Esophagus muscularis mucosa (tissue), 3 donors: ENCODE results near the gene NINJ2.

Experiments
- POLR2A ChIP-seq: fragments of 450-650 bp; IDR thresholded peaks from one replicate; pipeline ENCODE4 v1.6.1; 2017; ENCODE audit warnings: antibody characterized with exemption, moderate library complexity, mild to moderate bottlenecking, low read depth
- POLR2AphosphoS5 ChIP-seq, 2 donors: sonication (generic); formaldehyde crosslinking; IDR thresholded peaks; one replicate each; pipeline ENCODE4 v1.6.1; 2017; ENCODE audit warnings: antibody characterized with exemption in 2 of 2
- TF ChIP-seq, protein P1 (sequence below), 3 experiments: fragments of 200-600 bp in 2 of 3; fragments of 450-650 bp in 1 of 3; sonication (generic) in 2 of 3; IDR thresholded peaks; one replicate each; pipeline ENCODE4 v1.5.1; 2017 to 2019; ENCODE audit warnings: antibody characterized with exemption in 3 of 3, mild to moderate bottlenecking in 2 of 3, moderate library complexity in 1 of 3

DNA sequence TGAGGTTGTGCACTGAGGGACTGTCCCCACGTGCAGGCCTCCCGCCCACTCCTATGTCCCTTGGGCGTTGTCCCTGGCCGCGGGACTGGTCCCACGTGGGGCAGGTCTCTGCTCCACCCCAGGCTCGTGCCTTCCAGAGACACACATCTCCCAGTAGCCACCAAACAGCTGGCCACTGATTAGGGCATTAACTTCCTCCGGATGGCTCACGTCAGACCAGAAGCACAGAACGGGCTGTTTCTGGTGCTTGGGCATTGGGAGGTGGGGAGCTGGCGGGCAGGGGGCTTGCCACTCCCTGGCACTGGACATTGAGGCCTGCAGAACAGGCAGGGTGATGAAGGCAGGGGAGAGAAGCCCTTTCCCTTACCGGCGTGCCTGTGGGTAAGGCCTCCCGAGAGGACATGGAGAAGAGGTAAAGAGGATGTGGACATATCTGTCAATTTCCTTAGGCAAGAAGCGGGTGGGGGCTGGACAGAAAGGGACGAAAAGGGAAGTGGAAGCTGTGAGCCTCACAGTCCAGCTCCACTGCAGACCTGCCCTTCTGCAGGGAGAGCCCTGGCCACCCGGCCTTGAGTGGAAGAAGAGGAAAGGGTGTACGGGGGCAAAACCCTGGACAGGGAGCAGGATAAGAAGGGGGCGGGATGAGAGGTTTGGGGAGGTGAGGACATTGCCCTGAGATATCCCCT, 101.2 kb downstream of the NINJ2 start:
- TF ChIP-seq, protein P1, sequence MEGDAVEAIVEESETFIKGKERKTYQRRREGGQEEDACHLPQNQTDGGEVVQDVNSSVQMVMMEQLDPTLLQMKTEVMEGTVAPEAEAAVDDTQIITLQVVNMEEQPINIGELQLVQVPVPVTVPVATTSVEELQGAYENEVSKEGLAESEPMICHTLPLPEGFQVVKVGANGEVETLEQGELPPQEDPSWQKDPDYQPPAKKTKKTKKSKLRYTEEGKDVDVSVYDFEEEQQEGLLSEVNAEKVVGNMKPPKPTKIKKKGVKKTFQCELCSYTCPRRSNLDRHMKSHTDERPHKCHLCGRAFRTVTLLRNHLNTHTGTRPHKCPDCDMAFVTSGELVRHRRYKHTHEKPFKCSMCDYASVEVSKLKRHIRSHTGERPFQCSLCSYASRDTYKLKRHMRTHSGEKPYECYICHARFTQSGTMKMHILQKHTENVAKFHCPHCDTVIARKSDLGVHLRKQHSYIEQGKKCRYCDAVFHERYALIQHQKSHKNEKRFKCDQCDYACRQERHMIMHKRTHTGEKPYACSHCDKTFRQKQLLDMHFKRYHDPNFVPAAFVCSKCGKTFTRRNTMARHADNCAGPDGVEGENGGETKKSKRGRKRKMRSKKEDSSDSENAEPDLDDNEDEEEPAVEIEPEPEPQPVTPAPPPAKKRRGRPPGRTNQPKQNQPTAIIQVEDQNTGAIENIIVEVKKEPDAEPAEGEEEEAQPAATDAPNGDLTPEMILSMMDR (IDR thresholded peaks at IDR 0.05) = no peak
- TF ChIP-seq POLR2A = no peak
- peak; percentile 28 to 33 for TF ChIP-seq POLR2AphosphoS5 (IDR thresholded peaks at IDR 0.05)
